ENCODE measurements around the gene SSH2. TPM values are rescaled to one million over a fixed set of nuclear protein-coding genes. Genes with fewer than 3 reads are reported as not detected.

SSH2 gene
- total and polyA plus RNA-seq, 4 donors: 7.5 to 14.1 (median 11.2) TPM

- DNase-seq (ENCODE audit: low spot score): no peak
- no peaks in the 10 kb centered on the region for H3K27me3 ChIP-seq (ENCODE audit: control insufficient read depth in 4 of 4, insufficient read depth in 4 of 4, low read length in 3 of 4)
- no peak overlapping the region for H3K4me3 ChIP-seq (ENCODE audit: low read depth in 1 of 3, low read length in 3 of 3)
- TF ChIP-seq TAF1 (conservative IDR thresholded peaks at IDR 0.05) (no peak), EGR1 (IDR thresholded peaks at IDR 0.05; ENCODE audit: low read depth in 2 of 2) (no peak), NR2F2 (IDR thresholded peaks at IDR 0.05) (no peak), FOXA1 (IDR thresholded peaks at IDR 0.05) (no peak), YY1 (IDR thresholded peaks at IDR 0.05) (no peak), FOXA2 (IDR thresholded peaks at IDR 0.05) (no peak), JUND (IDR thresholded peaks at IDR 0.05) (no peak), CTCF (IDR thresholded peaks at IDR 0.05; ENCODE audit: low read depth, low read length, missing input control) (no peak), REST (IDR thresholded peaks at IDR 0.05) (no peak), ZBTB33 (IDR thresholded peaks at IDR 0.05) (no peak), RXRA (IDR thresholded peaks at IDR 0.05) (no peak), MAX (IDR thresholded peaks at IDR 0.05) (no peak), GABPA (IDR thresholded peaks at IDR 0.05 in 1 of 2, conservative IDR thresholded peaks at IDR 0.05 in 1 of 2) (no peak)
- H3K36me3 ChIP-seq (ENCODE audit: control insufficient read depth in 4 of 4, insufficient read depth in 3 of 4, low read depth in 1 of 4, low read length in 3 of 4): peaks cover 0 to 1% (median 0%) of the 10 kb centered on the region in 4 donors
- no peaks in the 10 kb centered on the region for H3K4me1 ChIP-seq (ENCODE audit: control insufficient read depth in 4 of 4, insufficient read depth in 4 of 4, low read length in 3 of 4)
- no peaks in the 10 kb centered on the region for H3K9me3 ChIP-seq (ENCODE audit: control insufficient read depth in 4 of 4, low read length in 3 of 4)
- no peak overlapping the region for H3K27ac ChIP-seq (ENCODE audit: low read depth in 1 of 2, low read length in 2 of 2)
- H3K9ac ChIP-seq (ENCODE audit: low read depth in 1 of 2, low read length in 2 of 2): no peak overlapping the region
- 95% methylated on average over 5 of the region's 5 CpGs for WGBS
These were observed 63.2 kb downstream of the SSH2 start for GRCh38 chr17:29866746-29867404.

- Histone ChIP-seq H3K9me3 (ENCODE audit: control insufficient read depth in 4 of 4, low read length in 3 of 4) (no peaks in the 10 kb centered on the region), H3K4me1 (ENCODE audit: control insufficient read depth in 4 of 4, insufficient read depth in 4 of 4, low read length in 3 of 4) (no peaks in the 10 kb centered on the region), H3K36me3 (ENCODE audit: control insufficient read depth in 4 of 4, insufficient read depth in 3 of 4, low read depth in 1 of 4, low read length in 3 of 4) (no peaks in the 10 kb centered on the region), H3K4me3 (ENCODE audit: low read depth in 1 of 3, low read length in 3 of 3) (no peak overlapping the region), H3K27ac (ENCODE audit: low read depth in 1 of 2, low read length in 2 of 2) (no peak overlapping the region), H3K27me3 (ENCODE audit: control insufficient read depth in 4 of 4, insufficient read depth in 4 of 4, low read length in 3 of 4) (no peaks in the 10 kb centered on the region), H3K9ac (ENCODE audit: low read depth in 1 of 2, low read length in 2 of 2) (no peak overlapping the region)
- 93% methylated on average over 1 of the region's 1 CpG for WGBS
- no peak for DNase-seq (ENCODE audit: low spot score)
- TF ChIP-seq ATF3 (IDR thresholded peaks at IDR 0.05) (no peak), NR2F2 (IDR thresholded peaks at IDR 0.05) (no peak), ZBTB33 (IDR thresholded peaks at IDR 0.05) (no peak), FOXA1 (IDR thresholded peaks at IDR 0.05) (no peak), FOXA2 (IDR thresholded peaks at IDR 0.05) (no peak), HNF4G (IDR thresholded peaks at IDR 0.05) (no peak), YY1 (IDR thresholded peaks at IDR 0.05) (no peak), EGR1 (IDR thresholded peaks at IDR 0.05; ENCODE audit: low read depth in 2 of 2) (no peak), SP1 (IDR thresholded peaks at IDR 0.05) (no peak), MAX (IDR thresholded peaks at IDR 0.05) (no peak), JUND (IDR thresholded peaks at IDR 0.05) (no peak), REST (IDR thresholded peaks at IDR 0.05) (no peak), HNF4A (conservative IDR thresholded peaks at IDR 0.05) (no peak)
These were observed 65.4 kb downstream of the SSH2 start for GRCh38 chr17:29864615-29865014.
